Measurements from ENCODE around the gene CELF1.
A peak's percentile ranks its signal among the peaks of the same experiment; 100 is the strongest.
"Not testable (repeated sequence)": the region's sequence is repeated elsewhere in the genome, so short reads cannot be mapped to it uniquely, and the experiment has no call there.

CELF1 gene

DNA sequence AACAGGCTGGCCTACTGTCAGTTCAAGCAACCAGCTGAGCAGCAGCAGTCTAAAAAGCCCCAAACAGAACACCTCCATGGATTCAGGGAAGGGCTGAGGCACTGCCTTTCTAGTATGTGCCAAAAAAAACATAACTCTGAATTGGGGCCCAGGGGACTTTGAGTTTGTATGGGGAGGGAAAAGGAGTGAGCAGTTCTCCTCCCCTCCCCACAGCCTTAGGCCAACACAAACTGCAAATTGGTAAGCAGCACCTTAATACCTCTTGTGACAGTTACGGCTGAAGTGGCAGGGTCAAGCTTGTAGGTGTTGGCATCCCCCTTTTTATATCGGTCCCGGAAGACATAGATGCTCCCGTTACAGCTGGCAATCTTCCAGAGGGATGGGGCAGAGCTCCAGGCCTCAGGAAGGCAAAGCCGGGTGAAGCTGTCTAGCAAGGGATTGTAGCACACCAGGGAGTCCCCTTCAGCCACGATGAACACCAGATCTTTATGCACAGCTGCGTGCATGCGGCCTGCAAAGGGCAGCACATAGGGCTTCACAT lies 19.9 kb upstream of the CELF1 start:
- DNase-seq, result no peak

DNA sequence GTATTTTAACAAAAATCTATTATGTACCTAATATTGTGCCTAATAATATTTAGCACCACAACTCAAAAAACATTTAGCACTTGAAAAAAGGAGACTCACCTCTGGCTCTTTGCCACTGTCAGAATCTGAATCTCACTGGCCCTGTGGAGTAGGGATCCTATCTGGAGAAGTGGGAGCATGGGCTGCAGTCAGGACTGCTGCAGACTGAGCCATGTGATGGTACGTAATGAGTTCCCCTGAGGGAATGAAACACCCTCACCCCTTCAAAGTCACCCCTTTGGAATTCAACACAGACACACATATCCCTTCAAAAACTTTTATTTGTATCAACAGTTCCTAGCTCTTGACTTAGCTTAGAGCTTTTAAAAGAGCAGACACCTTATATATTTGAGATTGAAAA lies 19.0 kb upstream of the CELF1 start:
- no peak for DNase-seq

DNA sequence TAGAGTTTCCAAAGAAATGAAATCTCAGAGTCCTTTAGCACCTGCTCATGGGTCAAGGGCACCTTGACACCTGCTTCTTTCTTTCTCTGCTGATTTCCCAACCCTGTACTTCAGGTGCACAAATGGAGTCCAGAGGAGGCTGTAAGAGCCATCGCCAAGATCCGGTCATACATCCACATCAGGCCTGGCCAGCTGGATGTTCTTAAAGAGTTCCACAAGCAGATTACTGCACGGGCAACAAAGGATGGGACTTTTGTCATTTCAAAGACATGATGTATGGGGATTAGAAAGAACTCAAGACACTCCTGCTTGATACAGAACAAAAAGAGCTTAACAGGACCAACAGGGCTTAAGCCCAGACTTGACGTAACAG lies 18.4 kb upstream of the CELF1 start:
- DNase-seq, result no peak

DNA sequence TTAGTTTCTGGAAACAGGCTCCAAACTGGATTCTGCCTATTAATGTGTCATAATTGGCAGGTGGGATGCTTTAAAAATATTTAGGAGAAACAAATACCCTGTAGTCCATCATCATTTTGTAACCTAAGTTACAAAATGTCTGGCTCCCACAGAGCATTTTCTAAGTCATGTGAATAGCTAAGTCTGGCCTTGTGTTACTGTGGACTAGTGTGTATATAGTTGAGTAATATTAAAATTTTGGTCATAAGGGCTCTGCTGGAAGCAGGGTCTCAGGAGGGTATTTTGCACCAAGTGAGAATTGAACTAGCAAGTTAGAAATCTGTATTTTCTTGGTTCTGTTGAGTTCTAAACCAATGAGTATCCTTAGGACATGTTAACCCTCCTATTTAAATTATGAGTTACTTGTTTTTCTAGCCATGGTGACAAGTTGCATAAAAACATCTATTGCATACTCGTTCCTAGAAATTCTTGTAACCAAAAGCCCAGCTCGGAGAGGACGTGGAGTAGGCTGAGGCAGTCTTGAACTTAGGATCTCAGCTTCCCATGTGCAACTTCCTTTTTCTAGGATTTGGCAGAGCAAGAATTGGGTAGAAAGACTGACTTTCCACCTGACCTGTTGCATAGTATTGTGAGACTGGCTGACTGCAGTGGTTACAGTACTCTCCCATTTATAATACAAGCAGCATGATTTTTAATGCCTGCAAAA lies 17.9 kb upstream of the CELF1 start:
- DNase-seq, result no peak

DNA sequence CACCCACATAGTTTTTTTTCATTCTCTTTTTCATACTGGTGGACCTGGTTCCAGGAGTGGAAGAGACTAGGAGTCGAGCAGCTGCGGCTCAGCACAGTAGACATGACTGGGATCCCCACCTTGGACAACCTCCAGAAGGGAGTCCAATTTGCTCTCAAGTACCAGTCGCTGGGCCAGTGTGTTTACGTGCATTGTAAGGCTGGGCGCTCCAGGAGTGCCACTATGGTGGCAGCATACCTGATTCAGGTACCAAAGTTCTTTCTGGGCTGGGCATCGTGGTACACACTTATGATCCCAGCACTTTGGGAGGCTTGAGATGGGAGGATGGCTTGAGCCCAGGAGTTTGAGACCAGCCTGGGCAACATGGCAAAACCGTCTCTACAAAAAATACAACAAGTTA lies 16.7 kb upstream of the CELF1 start:
- DNase-seq, result no peak

DNA sequence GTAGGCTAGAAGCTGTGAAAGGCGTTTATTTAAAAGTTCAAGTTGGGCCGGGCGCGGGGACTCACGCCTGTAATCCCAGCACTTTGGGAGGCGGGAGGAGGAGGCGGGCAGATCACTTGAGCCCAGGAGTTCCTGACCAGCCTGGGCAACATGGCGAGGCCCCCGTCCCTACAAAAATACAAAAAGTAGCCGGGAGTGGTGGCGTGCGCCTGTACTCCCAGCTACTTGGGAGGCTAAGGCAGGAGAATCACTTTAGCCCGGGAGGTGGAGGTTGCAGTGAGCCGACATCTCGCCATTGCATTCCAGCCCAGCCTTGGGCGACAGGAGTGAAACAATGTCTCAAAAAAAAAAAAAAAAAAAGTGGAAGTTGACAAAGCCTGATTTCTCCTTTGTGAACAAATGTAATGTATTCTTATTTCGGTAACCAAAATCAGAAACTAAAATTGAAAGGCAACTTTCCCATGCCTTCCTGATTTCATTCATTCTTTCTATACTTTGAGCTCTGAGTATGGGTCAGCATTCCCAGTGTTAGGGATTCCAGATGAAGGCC lies 13.3 kb upstream of the CELF1 start:
- peak; percentile 55 for DNase-seq

DNA sequence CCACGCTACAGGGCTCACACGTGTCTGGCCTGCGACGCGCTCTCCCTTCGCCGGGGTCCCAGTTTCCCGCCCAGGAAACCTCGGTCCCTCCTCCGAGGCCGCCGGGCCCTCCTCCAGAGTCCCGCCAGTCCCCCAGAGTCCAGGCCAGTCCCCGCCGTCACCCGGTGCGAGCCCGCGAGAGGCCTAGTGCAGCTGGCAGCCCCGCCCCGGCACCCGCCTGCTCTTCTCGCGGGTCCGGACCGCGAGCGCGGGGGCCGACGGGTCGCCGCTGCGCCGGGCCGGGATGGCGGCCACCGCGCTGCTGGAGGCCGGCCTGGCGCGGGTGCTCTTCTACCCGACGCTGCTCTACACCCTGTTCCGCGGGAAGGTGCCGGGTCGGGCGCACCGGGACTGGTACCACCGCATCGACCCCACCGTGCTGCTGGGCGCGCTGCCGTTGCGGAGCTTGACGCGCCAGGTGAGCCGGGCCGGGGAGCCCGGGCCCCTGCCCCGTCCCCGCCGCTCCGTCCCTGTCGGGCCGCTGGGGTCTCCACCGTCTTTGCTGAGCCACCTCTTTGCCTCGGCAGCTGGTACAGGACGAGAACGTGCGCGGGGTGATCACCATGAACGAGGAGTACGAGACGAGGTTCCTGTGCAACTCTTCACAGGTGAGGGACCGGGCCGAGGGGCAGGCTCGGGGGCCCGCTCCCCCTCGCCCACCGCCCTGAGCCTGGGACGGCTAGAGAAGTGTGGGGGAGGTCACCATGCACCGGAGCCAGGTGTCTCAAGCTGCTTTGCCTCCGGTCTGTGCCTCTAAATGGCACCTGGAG lies 12.6 kb upstream of the CELF1 start, which contains the start of gene PTPMT1:
PTPMT1 (plus strand) TSS at position 260 of the 809 bp plus-strand sequence; CDS start at position 284, 24 bp downstream.
- peak; percentile 87 for DNase-seq

DNA sequence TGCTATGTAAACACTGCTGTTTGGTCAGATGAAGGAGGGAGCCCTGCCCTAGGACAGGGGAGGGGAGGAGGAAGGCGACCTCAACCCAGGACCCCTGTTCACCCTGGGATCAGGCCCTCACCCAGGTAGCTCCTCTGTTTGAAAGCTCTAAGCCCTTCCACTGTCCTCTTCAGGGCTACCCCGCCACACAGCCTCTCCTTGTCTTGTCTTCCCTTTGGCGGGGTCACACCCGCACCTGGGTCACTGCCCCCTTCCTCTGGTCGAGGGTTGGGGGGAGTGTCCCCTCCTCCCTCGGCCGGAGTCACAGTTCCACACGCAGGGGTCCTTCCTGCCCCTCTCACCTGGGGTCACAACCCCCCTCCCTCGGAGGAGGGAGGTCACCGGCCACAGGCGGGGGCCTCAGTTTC lies 12.0 kb upstream of the CELF1 start:
- DNase-seq, result no peak

DNA sequence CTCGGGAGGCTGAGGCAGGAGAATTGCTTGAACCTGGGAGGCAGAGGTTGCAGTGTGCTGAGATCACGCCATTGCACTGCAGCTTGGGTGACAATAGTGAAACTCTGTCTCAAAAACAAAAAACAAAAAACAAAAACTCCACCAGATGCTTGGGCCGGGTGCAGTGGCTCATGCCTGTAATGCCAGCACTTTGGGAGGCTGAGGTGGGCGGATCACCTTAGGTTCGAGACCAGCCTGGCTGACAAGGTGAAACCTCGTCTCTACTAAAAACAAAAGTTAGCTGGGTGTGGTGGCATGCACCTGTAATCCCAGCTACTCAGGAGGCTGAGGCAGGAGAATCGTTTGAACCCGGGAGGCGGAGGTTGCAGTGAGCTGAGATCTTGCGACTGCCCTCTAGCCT lies 11.4 kb upstream of the CELF1 start:
- DNase-seq, result not testable (repeated sequence)

DNA sequence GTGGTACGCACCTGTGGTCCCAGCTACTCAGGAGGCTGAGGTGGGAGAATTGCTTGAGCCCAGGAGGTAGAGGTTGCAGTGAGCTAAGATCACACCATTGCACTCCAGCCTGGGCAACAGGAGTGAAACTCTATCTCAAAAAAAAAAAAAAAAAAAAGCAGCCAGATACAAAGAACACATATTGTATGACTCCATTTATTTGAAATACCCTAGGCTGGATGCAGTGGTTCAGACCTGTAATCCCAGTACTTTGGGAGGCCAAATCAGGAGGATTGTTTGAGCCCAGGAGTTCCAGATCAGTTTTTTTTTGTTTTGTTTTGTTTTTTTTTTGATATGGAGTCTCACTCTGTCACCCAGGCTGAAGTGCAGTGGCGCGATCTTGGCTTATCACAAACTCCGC lies 9.5 kb upstream of the CELF1 start:
- DNase-seq, result not testable (repeated sequence)

DNA sequence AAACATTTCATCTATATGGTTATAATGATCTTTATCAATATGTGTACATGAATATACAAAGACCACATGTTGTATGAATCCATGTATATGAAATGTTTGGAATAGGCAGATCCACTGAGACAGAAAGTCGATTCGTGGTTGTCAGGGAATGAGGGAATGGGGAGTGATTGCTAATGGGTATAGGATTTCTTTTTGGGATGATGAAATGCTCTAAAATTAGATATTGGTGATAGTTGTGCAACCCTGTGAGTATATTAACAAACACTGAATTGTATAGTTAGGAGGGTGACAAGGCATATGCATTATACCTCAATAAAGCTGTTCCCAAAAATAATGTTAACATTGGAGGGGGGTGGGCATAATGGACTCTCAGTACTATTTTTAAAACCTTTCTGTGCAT lies 7.5 kb upstream of the CELF1 start:
- no peak for DNase-seq

DNA sequence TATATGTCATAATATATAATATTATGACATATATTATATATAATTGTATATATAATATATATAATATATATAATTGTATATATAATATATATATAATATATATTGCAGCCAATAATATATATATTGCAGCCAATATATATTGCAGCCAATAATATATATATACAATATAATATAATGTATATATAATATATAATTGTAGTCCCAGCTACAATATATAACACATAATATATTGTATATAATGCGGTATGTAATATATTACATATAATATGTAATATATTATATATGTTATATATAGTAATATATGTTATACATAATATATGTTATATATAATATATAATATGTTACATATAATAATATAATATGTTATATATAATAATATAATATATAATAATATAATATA lies 5.8 kb upstream of the CELF1 start:
- no peak for DNase-seq

DNA sequence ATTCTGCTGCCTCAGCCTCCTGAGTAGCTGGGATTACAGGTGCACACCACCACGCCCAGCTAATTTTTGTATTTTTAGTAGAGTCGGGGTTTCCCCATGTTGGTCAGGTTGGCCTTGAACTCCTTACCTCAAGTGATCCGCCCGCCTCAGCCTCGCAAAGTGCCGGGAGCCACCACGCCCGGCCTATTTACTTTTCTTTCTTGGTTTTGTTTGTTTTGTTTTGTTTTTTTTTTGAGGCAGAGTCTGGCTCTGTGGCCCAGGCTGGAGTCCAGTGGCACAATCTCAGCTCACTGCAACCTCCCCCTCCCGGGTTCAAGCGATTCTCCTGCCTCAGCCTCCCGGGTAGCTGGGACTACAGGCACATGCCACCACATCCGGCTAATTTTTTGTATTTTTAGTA lies 4.1 kb upstream of the CELF1 start:
- not testable (repeated sequence) for DNase-seq

DNA sequence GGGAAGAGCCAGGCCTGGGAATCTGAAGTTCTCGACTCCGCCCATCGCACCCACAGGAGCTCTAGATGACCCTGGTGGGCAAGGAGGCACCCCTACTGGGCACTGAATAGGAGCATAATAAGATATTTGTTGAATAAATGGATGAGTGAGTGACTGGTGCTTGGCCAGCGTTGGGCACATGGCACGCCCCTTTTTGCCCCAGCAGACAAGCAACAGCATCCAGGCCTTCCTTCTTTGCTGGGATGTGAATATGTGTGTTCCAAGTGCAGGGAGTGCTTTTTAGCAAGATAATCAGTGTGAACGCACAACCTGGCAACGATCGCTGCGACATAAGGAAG lies 443 bp upstream of the CELF1 start:
- no peak for DNase-seq

DNA sequence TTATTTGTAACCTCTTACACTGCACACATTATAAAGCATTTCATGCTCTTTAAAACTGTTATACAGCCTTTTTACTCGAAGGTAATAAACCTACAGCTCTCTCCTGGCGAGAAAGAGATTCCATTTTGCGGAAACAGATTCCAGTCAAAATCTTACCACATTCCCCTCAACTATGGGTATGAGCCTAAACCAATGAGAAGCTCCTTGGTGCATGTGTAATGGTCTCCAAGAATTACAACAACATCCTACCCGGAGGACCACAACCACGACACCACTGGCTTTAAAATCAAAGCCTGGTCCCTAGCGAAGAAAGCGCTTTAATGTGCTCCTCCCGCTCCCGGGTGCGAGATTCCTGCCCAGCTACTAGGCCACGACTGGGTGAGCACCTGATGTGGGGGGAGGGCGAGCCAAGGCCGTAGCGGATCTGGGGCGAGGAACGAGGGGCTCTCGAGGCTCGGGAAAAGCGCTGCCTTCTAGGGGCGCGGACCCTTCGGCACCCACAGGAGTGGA lies 821 bp downstream of the CELF1 start:
- DNase-seq, result no peak

DNA sequence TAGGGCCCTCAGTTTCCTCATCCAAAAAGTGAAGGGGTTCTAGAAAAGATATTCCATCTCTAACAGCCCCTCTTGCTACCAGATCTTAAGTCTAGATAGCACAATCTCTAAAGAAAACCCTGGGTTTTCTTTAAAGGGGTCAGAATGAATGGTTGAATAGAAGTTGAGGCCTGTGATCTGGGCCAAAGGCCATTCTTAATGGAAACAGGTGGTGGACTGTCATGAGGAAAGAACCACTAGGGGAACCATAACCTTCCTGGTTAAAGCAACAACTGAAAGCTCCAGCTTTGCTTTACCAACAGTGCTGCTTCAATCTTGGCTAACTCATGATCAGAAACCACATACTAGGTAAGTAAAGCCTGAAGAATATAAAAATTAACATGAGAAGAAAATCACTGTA lies 1.8 kb downstream of the CELF1 start:
- no peak for DNase-seq

DNA sequence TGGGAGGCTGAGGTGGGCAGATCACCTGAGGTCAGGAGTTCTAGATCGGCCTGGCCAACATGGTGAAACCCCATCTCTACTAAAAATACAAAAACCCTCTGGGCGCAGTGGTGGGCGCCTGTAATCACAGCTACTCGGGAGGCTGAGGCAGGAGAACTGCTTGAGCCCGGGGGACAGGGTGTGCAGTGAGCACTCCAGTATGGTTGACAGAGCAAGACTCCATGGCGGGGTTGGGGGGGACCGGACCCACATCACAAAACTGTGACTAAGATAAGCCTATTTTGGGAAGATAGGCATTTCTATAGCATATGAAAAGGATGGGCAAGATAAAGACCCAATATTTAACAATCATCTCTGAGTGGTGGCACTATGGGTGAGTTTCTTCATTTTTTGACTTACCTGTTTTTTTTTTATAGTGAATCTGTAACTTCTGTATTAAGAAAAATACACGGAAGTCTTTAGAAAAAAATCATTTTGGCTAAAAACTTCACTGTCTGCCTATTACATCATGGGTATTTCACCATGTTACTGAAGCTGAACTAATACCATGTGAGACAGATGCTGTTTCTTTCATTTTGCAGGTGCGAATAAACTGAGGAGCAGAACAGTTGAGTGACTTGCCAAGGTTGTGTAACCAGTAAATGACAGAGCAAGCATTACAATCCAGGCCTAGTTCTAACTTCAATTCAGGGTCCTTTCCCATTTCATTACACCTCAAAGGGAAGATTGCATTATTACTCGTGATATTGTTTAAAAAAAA lies 2.5 kb downstream of the CELF1 start:
- DNase-seq, result no peak

DNA sequence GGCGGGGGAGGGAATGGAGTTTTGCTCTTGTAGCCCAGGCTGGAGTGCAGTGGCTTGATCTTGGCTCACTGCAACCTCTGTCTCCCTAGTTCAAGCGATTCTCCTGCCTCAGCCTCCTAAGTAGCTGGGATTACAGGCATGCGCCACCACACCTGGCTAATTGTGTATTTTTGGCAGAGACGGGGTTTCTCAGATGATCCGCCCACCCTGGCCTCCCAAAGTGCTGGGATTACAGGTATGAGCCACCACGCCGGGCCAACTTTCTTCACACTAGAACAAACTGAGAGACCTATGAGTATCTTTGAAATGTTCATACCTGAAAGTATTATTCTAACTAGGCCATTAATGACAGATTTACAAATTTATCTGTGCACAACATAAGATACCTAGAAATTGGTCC lies 6.7 kb downstream of the CELF1 start:
- DNase-seq, result not testable (repeated sequence)

DNA sequence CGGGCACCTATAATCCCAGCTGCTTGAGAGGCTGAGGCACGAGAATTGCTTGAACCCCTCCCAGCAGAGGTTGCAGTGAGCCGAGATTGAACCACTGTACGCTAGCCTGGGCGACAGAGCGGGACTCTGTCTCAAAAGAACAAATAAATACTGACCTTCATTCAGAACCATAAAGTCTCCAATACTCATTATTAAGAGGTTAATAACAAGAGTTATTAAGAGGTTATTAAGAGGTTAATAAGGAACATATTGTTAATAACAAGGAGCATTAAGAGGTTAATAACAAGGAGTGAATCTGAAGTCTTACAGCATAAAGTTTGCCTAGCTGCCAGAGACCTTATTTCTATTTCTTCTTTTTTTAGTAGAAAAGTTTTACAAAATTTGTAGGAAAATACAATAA lies 7.6 kb downstream of the CELF1 start:
- DNase-seq, result no peak

DNA sequence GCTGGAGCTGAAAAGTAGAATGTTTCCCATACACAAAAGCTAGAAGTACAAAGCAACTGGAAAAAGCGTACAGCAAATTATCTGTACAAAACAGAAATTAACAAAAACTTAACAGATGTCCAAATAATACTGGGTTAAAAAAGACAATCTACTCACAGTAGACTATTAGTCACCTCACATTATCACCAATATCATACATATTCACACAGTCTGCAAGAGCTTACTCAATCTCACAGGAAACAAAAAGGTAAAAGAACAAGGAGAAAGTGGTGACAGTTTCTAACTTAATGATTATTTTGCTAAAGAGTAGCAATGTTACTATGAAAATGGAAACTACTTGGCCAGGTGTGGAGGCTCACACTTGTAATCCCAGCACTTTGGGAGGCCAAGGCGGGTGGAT lies 11.9 kb downstream of the CELF1 start:
- DNase-seq, result no peak

DNA sequence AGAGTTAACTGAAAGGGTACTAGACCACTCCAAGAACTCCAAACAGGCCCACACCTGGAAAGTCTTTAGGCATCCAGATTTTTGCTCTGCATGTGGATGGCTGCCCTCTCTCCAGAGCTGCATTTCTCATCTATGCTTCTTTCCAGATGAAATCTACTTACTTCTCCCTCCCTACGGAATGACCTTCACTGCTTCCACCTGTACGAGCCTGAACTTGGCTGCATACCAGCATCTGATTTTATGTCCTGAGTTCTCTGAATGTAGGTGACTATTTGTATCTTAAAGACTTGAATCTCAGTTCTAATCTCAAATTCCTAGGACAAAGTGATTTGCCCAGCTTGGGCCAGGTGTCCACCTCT lies 13.3 kb downstream of the CELF1 start:
- no peak for DNase-seq

DNA sequence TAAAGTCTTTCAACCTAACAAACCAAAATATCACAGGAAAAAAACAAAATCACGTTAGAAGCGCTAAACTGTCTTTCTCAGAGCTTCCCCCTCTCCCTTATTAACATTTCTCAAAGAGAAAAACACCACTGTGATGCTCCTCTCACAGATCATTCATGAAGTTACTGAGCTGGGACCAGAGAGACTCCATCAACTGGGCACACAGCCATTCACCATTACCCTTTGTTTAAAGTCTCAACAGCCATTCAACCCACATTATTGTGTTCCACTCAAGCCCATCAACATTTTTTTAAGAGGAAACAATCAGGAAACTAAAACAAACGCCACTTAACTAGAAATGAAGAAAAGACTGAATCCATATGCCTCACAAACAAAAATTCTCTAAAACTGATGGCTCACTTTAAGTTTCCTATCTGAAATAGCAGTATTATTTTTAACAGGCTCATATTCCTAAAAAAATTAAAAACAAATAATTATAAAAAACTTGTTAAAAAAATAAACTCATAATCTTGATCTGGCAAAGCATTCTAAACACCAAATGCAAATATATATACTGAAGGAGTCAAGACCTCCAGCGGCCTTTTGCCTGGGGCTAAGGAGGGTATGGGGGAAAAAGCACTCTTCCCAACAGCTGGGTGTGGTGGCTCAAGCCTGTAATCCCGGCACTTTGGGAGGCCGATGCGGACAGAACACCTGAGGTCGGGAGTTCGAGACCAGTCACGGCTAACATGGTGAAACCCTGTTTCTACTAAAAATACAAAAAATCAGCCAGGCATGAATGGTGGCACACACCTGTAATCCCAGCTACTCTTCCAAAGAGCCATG lies 14.0 kb downstream of the CELF1 start:
- no peak for DNase-seq

All from activated CD8-positive, alpha-beta memory T cell treated with anti-CD3 and anti-CD28 coated beads, Interleukin-2, amount 50 U/mL, for 48 hours (primary cell).